IMR-90 (cell line): Measurements from ENCODE around the gene PTGDS. TPM values are rescaled to one million over a fixed set of nuclear protein-coding genes. Genes with fewer than 3 reads are reported as not detected.

Experiments
- ATAC-seq: fragments of 200-7000 bp; cut with Tn5 transposase; 2 replicates; pipeline ENCODE4 v1.9.1; 2020; ENCODE audit warnings: low read depth, mild to moderate bottlenecking, moderate library complexity
- BruUV-seq: library from RNA; stranded (reverse); fragments of 400-500 nt; replicated peaks from 2 replicates; lab custom pipeline; 2021; lab: Mats Ljungman, UMichigan
- CTCF ChIA-PET: fragments of 300-600 bp; formaldehyde crosslinking; extraction: SDS; loops from one replicate; lab custom pipeline; 2021; ENCODE audit warnings: antibody characterized with exemption; lab: Yijun Ruan, JAX
- POLR2A ChIA-PET: fragments of 300-600 bp; sonication (Branson Sonifier 250); formaldehyde crosslinking; loops from one replicate; lab custom pipeline; 2022; ENCODE audit warnings: antibody characterized with exemption; ENCODE audit not compliant: unreplicated experiment; lab: Charles Lee
- DNase-seq: peaks from one replicate; pipeline ENCODE4 v3.0.0; 2013
- H2AFZ ChIP-seq: replicated peaks from 2 replicates; pipeline ENCODE3; 2013; ENCODE audit warnings: low read length, mild to moderate bottlenecking; ENCODE audit not compliant: poor library complexity
- H2AK5ac ChIP-seq: 2 replicates; pipeline ENCODE4 v1.6.1; 2013; ENCODE audit warnings: low read depth, low read length, inconsistent platforms
- H2AK9ac ChIP-seq: replicated peaks from 2 replicates; pipeline ENCODE3; 2013; ENCODE audit warnings: mild to moderate bottlenecking, low read depth, low read length, moderate library complexity; ENCODE audit not compliant: poor library complexity
- H2BK120ac ChIP-seq: 2 replicates; pipeline ENCODE4 v1.6.1; 2013; ENCODE audit warnings: low read depth, low read length, inconsistent platforms
- H2BK15ac ChIP-seq: 3 replicates; pipeline ENCODE4 v1.6.1; 2013; ENCODE audit warnings: low read depth, low read length, inconsistent platforms
- H2BK20ac ChIP-seq: 2 replicates; pipeline ENCODE4 v1.6.1; 2013; ENCODE audit warnings: low read depth, mild to moderate bottlenecking, inconsistent platforms, low read length, moderate library complexity
- H2BK5ac ChIP-seq: 2 replicates; pipeline ENCODE4 v1.6.1; 2013; ENCODE audit warnings: mild to moderate bottlenecking, low read depth, low read length, inconsistent platforms; ENCODE audit not compliant: poor library complexity, severe bottlenecking
- H3K14ac ChIP-seq: replicated peaks from 2 replicates; pipeline ENCODE4 v1.6.1; 2013; ENCODE audit warnings: low read depth, low read length, inconsistent platforms
- H3K18ac ChIP-seq: 2 replicates; pipeline ENCODE4 v1.6.1; 2013; ENCODE audit warnings: low read depth, low read length, control low read depth
- H3K23ac ChIP-seq: 2 replicates; pipeline ENCODE4 v1.6.1; 2013; ENCODE audit warnings: low read depth, low read length, inconsistent platforms
- H3K27ac ChIP-seq: 2 replicates; pipeline ENCODE4 v1.5.1; 2013; ENCODE audit warnings: mild to moderate bottlenecking, control low read depth, low read length; ENCODE audit not compliant: insufficient read depth
- H3K27me3 ChIP-seq: 2 replicates; pipeline ENCODE4 v1.6.1; 2013; ENCODE audit warnings: low read length; ENCODE audit not compliant: control insufficient read depth, insufficient read depth
- H3K36me3 ChIP-seq: 2 replicates; pipeline ENCODE4 v1.6.1; 2013; ENCODE audit warnings: low read length, mixed read lengths; ENCODE audit not compliant: control insufficient read depth, insufficient read depth
- H3K4ac ChIP-seq: 2 replicates; pipeline ENCODE4 v1.6.1; 2013; ENCODE audit warnings: low read depth, low read length, inconsistent platforms
- H3K4me1 ChIP-seq: 2 replicates; pipeline ENCODE4 v1.6.1; 2013; ENCODE audit warnings: low read length, mixed read lengths; ENCODE audit not compliant: control insufficient read depth, insufficient read depth
- H3K4me2 ChIP-seq: 2 replicates; pipeline ENCODE4 v1.6.1; 2013; ENCODE audit warnings: low read depth, mild to moderate bottlenecking, control low read depth, low read length, moderate library complexity
- H3K4me3 ChIP-seq: 2 replicates; pipeline ENCODE4 v1.5.1; 2013; ENCODE audit warnings: low read depth, mild to moderate bottlenecking, control low read depth, low read length, moderate library complexity; ENCODE audit not compliant: insufficient read depth
- H3K56ac ChIP-seq: 2 replicates; pipeline ENCODE4 v1.6.1; 2013; ENCODE audit warnings: low read length, inconsistent platforms; ENCODE audit not compliant: insufficient read depth; ENCODE audit errors: extremely low read depth
- H3K79me1 ChIP-seq, 2 experiments: 2 replicates each; pipeline ENCODE4 v1.6.1; 2013; ENCODE audit warnings: low read length in 2 of 2, inconsistent platforms in 1 of 2, low read depth in 1 of 2
- H3K9ac ChIP-seq: 2 replicates; pipeline ENCODE4 v1.6.1; 2013; ENCODE audit warnings: low read depth, low read length, control low read depth
- H3K9me1 ChIP-seq: 2 replicates; pipeline ENCODE4 v1.6.1; 2013; ENCODE audit warnings: low read length, inconsistent platforms; ENCODE audit not compliant: insufficient read depth
- H3K9me3 ChIP-seq: 2 replicates; pipeline ENCODE4 v1.6.1; 2013; ENCODE audit warnings: low read length; ENCODE audit not compliant: control insufficient read depth, insufficient read depth
- H4K20me1 ChIP-seq: 2 replicates; pipeline ENCODE4 v1.6.1; 2013; ENCODE audit warnings: low read length, inconsistent platforms; ENCODE audit not compliant: insufficient read depth
- H4K5ac ChIP-seq: 2 replicates; pipeline ENCODE4 v1.6.1; 2013; ENCODE audit warnings: mild to moderate bottlenecking, low read depth, low read length, control low read depth
- H4K8ac ChIP-seq, 2 experiments: 2 replicates each; pipeline ENCODE4 v1.6.1; 2013; ENCODE audit warnings: low read depth in 2 of 2, low read length in 2 of 2, control low read depth in 1 of 2, inconsistent platforms in 1 of 2
- H4K91ac ChIP-seq: 2 replicates; pipeline ENCODE4 v1.6.1; 2013; ENCODE audit warnings: low read depth, low read length, inconsistent platforms; ENCODE audit not compliant: insufficient read depth
- BHLHE40 ChIP-seq: fragments of 150-350 bp; IDR thresholded peaks from 2 replicates; pipeline ENCODE4 v1.6.1; 2016; ENCODE audit warnings: mild to moderate bottlenecking, low read depth, low read length
- CEBPB ChIP-seq: IDR thresholded peaks from 2 replicates; pipeline ENCODE4 v1.6.1; 2012; ENCODE audit warnings: low read depth, low read length, improper control_type of control experiment
- CHD1 ChIP-seq: IDR thresholded peaks from 2 replicates; pipeline ENCODE4 v1.6.1; 2012; ENCODE audit warnings: low read depth, low read length, improper control_type of control experiment
- CTCF ChIP-seq: conservative IDR thresholded peaks from 2 replicates; pipeline ENCODE4 v1.5.1; 2012; ENCODE audit warnings: mild to moderate bottlenecking, low read depth, low read length, improper control_type of control experiment
- FOS ChIP-seq: fragments of 150-350 bp; IDR thresholded peaks from 2 replicates; pipeline ENCODE4 v1.6.1; 2016; ENCODE audit warnings: low read depth, low read length
- MAFK ChIP-seq: IDR thresholded peaks from 2 replicates; pipeline ENCODE4 v1.6.1; 2012; ENCODE audit warnings: low read depth, low read length, improper control_type of control experiment
- MAZ ChIP-seq: IDR thresholded peaks from 2 replicates; pipeline ENCODE4 v1.6.1; 2012; ENCODE audit warnings: low read depth, mild to moderate bottlenecking, low read length, improper control_type of control experiment, moderate library complexity, borderline replicate concordance
- MXI1 ChIP-seq: IDR thresholded peaks from 2 replicates; pipeline ENCODE4 v1.6.1; 2012; ENCODE audit warnings: low read depth, mild to moderate bottlenecking, low read length, moderate library complexity, borderline replicate concordance
- NFE2L2 ChIP-seq: fragments of 150-350 bp; IDR thresholded peaks from 2 replicates; pipeline ENCODE4 v1.6.1; 2016; ENCODE audit warnings: low read depth, mild to moderate bottlenecking, low read length
- POLR2A ChIP-seq: IDR thresholded peaks from 2 replicates; pipeline ENCODE4 v1.6.1; 2012; ENCODE audit warnings: mild to moderate bottlenecking, low read depth, low read length
- RAD21 ChIP-seq: IDR thresholded peaks from 2 replicates; pipeline ENCODE4 v1.6.1; 2012; ENCODE audit warnings: low read length, improper control_type of control experiment
- RCOR1 ChIP-seq: IDR thresholded peaks from 2 replicates; pipeline ENCODE4 v1.6.1; 2012; ENCODE audit warnings: mild to moderate bottlenecking, low read length, improper control_type of control experiment; ENCODE audit not compliant: insufficient replicate concordance
- RFX5 ChIP-seq: IDR thresholded peaks from 2 replicates; pipeline ENCODE4 v1.8.0; 2012; ENCODE audit warnings: low read depth, mild to moderate bottlenecking, low read length, moderate library complexity
- SMC3 ChIP-seq: fragments of 150-350 bp; IDR thresholded peaks from 2 replicates; pipeline ENCODE4 v1.6.1; 2016; ENCODE audit warnings: low read depth, mild to moderate bottlenecking, antibody characterized with exemption, low read length, moderate library complexity
- USF2 ChIP-seq: fragments of 150-350 bp; IDR thresholded peaks from 2 replicates; pipeline ENCODE4 v1.6.1; 2017; ENCODE audit warnings: mild to moderate bottlenecking, antibody characterized with exemption, low read length, low read depth
- WGBS, 2 experiments: methylation state at CpG; one replicate each; pipeline versions ENCODE4 v1.1.5 to v1.1.7; 2013; ENCODE audit warnings: missing lambda C conversion rate in 2 of 2; ENCODE audit not compliant: insufficient read length in 1 of 2; ENCODE audit errors: extremely low coverage in 2 of 2; 5-methylcytosine and 5-hydroxymethylcytosine counted together
- dilution Hi-C: fragments of 300-500 bp; cut with HindIII; formaldehyde crosslinking; loops from one replicate; pipeline ENCODE4 v1.14.3; 2018; ENCODE audit warnings: low sequenced_read_pairs; ENCODE audit not compliant: unreplicated experiment
- in situ Hi-C: fragments of 300-500 bp; cut with MboI; formaldehyde crosslinking; loops from 3 replicates; pipeline ENCODE4 v1.14.3; 2019; ENCODE audit warnings: low sequenced_read_pairs, inconsistent platforms, mixed read lengths
- intact Hi-C: fragments of 100-400 bp; cut with micrococcal nuclease; formaldehyde crosslinking; loops from 2 replicates; pipeline ENCODE4 v1.10.0; 2022
- polyA plus RNA-seq, 3 experiments: library from polyadenylated mRNA; depleted of rRNA; stranded (reverse); fragments of >200 nt; gene quantifications; 2 replicates each; pipeline ENCODE4 v1.2.3, GENCODE V29; 2012; ENCODE audit warnings: low replicate concordance in 1 of 3
- total RNA-seq: library from RNA; depleted of rRNA; stranded (reverse); fragments of >200 nt; gene quantifications from 2 replicates; pipeline ENCODE4 v1.2.3, GENCODE V29; 2012

PTGDS gene
- total and polyA plus RNA-seq, 2 of the 4 experiments (the other 2 are of a cell fraction), result 1.2 TPM; not detected in 1

GRCh38 chr9:137029058-137029936, 52.0 kb downstream of the PTGDS start:
- peak overlapping the region; percentile 30; the same call in 1 of the 2 replicates for H2AK5ac ChIP-seq
- no peaks in the 10 kb centered on the region for H3K36me3 ChIP-seq
- peak overlapping the region; percentile 90 for H2AK9ac ChIP-seq
- CTCF ChIA-PET, result interaction anchor here (0.5 to 1.4 kb wide), 13 partner anchors 17 to 240 kb away, joined by 3 to 9 read pairs (median 3); partner anchors contain the start of genes AJM1, NPDC1, PAXX and SAPCD2
- H4K5ac ChIP-seq, result no peak overlapping the region
- no peak overlapping the region for H2BK15ac ChIP-seq
- peak; percentile 69 for ATAC-seq
- H3K27ac ChIP-seq, result no peak overlapping the region
- no peak overlapping the region for H4K91ac ChIP-seq
- H3K56ac ChIP-seq, result no peak overlapping the region
- H3K23ac ChIP-seq, result no peak overlapping the region
- peak; percentile 36 for DNase-seq
- H4K20me1 ChIP-seq, result no peaks in the 10 kb centered on the region; the same call in 1 of the 2 replicates
- H2BK120ac ChIP-seq, result no peak overlapping the region
- no peak overlapping the region for H4K8ac ChIP-seq
- peaks cover 0 to 7% of the 10 kb centered on the region in 2 experiments; a peak in 2 of 4 replicates for H3K79me1 ChIP-seq
- no peak overlapping the region for H3K9ac ChIP-seq
- H2BK20ac ChIP-seq, result no peak overlapping the region
- peak overlapping the region; percentile 92 for H2AFZ ChIP-seq
- POLR2A ChIA-PET, result no interaction called here
- no peak overlapping the region; the same call in 1 of the 2 replicates for H3K4me3 ChIP-seq
- TF ChIP-seq RFX5 (no peak), NFE2L2 (no peak), MAFK (no peak), MAZ (no peak), CHD1 (no peak), POLR2A (no peak), RAD21 (peak; percentile 41; the same call in 1 of the 2 replicates), BHLHE40 (no peak), SMC3 (peak; percentile 43), FOS (no peak), MXI1 (no peak), CEBPB (no peak), RCOR1 (no peak), USF2 (no peak), CTCF (peak; percentile 74)
- in situ Hi-C loops (no loop called here), intact Hi-C loops (loop anchor here (1.0 to 2.0 kb wide), 2 partner anchors 22 to 242 kb away; no protein-coding TSS in a partner anchor), dilution Hi-C loops (no loop called here)
- H3K9me1 ChIP-seq, result peaks cover 4% of the 10 kb centered on the region; the same call in 1 of the 2 replicates
- no peak overlapping the region for H3K18ac ChIP-seq
- BruUV-seq, result no TSS peak
- H3K27me3 ChIP-seq, result peaks cover 2% of the 10 kb centered on the region; the same call in 1 of the 2 replicates
- WGBS, 2 experiments, result 100% methylated on average over 2 of the region's 19 CpGs; no CpG with 5 or more reads in 1 of the 2 experiments
- H2BK5ac ChIP-seq, result no peak overlapping the region
- H3K4me1 ChIP-seq, result peaks cover 5% of the 10 kb centered on the region
- H3K4ac ChIP-seq, result no peak overlapping the region
- H3K4me2 ChIP-seq, result peak overlapping the region; percentile 85; the same call in 1 of the 2 replicates
- H3K9me3 ChIP-seq, result no peaks in the 10 kb centered on the region
- no peak overlapping the region for H3K14ac ChIP-seq
